WTC11 (cell line): ENCODE results near the gene COX14. TPM values are rescaled to one million over a fixed set of nuclear protein-coding genes. Genes with fewer than 3 reads are reported as not detected.

Experiments
- ATAC-seq: fragments of 200-7000 bp; cut with Tn5 transposase; 2 replicates; pipeline ENCODE4 v1.10.0; 2021; ENCODE audit warnings: mild to moderate bottlenecking, moderate library complexity
- CTCF ChIA-PET: fragments of 300-600 bp; sonication (Branson Sonifier 250); formaldehyde crosslinking; loops from one replicate; lab custom pipeline; 2021; ENCODE audit warnings: antibody characterized with exemption; lab: Charles Lee
- POLR2A ChIA-PET: fragments of 350-600 bp; sonication (Branson Sonifier 250); formaldehyde crosslinking; loops from one replicate; lab custom pipeline; 2021; ENCODE audit warnings: antibody characterized with exemption; lab: Charles Lee
- DNase-seq: peaks from one replicate; pipeline ENCODE4 v3.0.0; 2021; ENCODE audit warnings: low spot score
- H3K27ac Mint-ChIP-seq: 2 replicates; pipeline ENCODE4 v1.8.0; 2021; ENCODE audit warnings: mixed read lengths
- H3K27me3 Mint-ChIP-seq: 2 replicates; pipeline ENCODE4 v1.8.0; 2021; ENCODE audit warnings: low read depth, mild to moderate bottlenecking, moderate library complexity, mixed read lengths
- H3K36me3 Mint-ChIP-seq: 2 replicates; pipeline ENCODE4 v1.8.0; 2021; ENCODE audit warnings: mixed read lengths
- H3K4me1 Mint-ChIP-seq: 2 replicates; pipeline ENCODE4 v1.8.0; 2022; ENCODE audit warnings: mixed read lengths
- H3K4me3 Mint-ChIP-seq: 2 replicates; pipeline ENCODE4 v1.8.0; 2021; ENCODE audit warnings: mild to moderate bottlenecking, moderate library complexity, mixed read lengths
- H3K9me3 Mint-ChIP-seq: 2 replicates; pipeline ENCODE4 v1.8.0; 2021; ENCODE audit warnings: mixed read lengths
- AR ChIP-seq: fragments of 250-450 bp; sonication (Bioruptor Pico); IDR thresholded peaks from 2 replicates; pipeline ENCODE4 v1.9.0; 2021; ENCODE audit warnings: mild to moderate bottlenecking
- FOXK1 ChIP-seq: sonication (generic); formaldehyde crosslinking; IDR thresholded peaks from 2 replicates; pipeline ENCODE4 v1.8.0; 2022; ENCODE audit warnings: mild to moderate bottlenecking, moderate library complexity, missing genetic modification reagents
- FOXP1 ChIP-seq: sonication (generic); formaldehyde crosslinking; IDR thresholded peaks from 2 replicates; pipeline ENCODE4 v1.8.0; 2022; ENCODE audit warnings: missing genetic modification reagents, mild to moderate bottlenecking, moderate library complexity, borderline replicate concordance
- FOXP4 ChIP-seq: sonication (generic); formaldehyde crosslinking; IDR thresholded peaks from 2 replicates; pipeline ENCODE4 v1.8.0; 2022; ENCODE audit warnings: mild to moderate bottlenecking, missing genetic modification reagents
- IRF1 ChIP-seq: sonication (generic); formaldehyde crosslinking; IDR thresholded peaks from 2 replicates; pipeline ENCODE4 v1.8.0; 2023; ENCODE audit warnings: missing genetic modification reagents
- PRRX2 ChIP-seq: fragments of 250-450 bp; sonication (Bioruptor Pico); IDR thresholded peaks from 2 replicates; pipeline ENCODE4 v1.8.0; 2021; ENCODE audit warnings: mild to moderate bottlenecking
- RELA ChIP-seq: sonication (generic); formaldehyde crosslinking; IDR thresholded peaks from 2 replicates; pipeline ENCODE4 v1.8.1; 2022; ENCODE audit warnings: missing genetic modification reagents, mild to moderate bottlenecking, borderline replicate concordance
- TCF7 ChIP-seq: sonication (generic); formaldehyde crosslinking; IDR thresholded peaks from 2 replicates; pipeline ENCODE4 v1.8.0; 2022; ENCODE audit warnings: mild to moderate bottlenecking, low read depth, missing genetic modification reagents, moderate library complexity
- ZNF121 ChIP-seq: sonication (generic); formaldehyde crosslinking; IDR thresholded peaks from 2 replicates; pipeline ENCODE4 v1.8.0; 2023; ENCODE audit warnings: missing genetic modification reagents
- ZNF512 ChIP-seq: sonication (generic); formaldehyde crosslinking; IDR thresholded peaks from 2 replicates; pipeline ENCODE4 v1.8.1; 2022; ENCODE audit warnings: missing genetic modification reagents, borderline replicate concordance
- total RNA-seq: library from RNA; stranded (reverse); gene quantifications from 3 replicates; pipeline ENCODE4 v1.2.3, GENCODE V29; 2021
- TF ChIP-seq, protein P1 (sequence below): sonication (generic); formaldehyde crosslinking; IDR thresholded peaks from 2 replicates; pipeline ENCODE4 v1.8.1; 2023; ENCODE audit warnings: mild to moderate bottlenecking, missing genetic modification reagents
- TF ChIP-seq, protein P2 (sequence below): fragments of 250-450 bp; sonication (Bioruptor Pico); IDR thresholded peaks from 2 replicates; pipeline ENCODE4 v1.9.0; 2021; ENCODE audit warnings: mild to moderate bottlenecking

The COX14 gene
- total RNA-seq, 1 experiment from 2014 or later: 41.4 TPM

- TF ChIP-seq, protein P1, sequence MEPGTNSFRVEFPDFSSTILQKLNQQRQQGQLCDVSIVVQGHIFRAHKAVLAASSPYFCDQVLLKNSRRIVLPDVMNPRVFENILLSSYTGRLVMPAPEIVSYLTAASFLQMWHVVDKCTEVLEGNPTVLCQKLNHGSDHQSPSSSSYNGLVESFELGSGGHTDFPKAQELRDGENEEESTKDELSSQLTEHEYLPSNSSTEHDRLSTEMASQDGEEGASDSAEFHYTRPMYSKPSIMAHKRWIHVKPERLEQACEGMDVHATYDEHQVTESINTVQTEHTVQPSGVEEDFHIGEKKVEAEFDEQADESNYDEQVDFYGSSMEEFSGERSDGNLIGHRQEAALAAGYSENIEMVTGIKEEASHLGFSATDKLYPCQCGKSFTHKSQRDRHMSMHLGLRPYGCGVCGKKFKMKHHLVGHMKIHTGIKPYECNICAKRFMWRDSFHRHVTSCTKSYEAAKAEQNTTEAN: no peak
- no peak for TF ChIP-seq FOXP4 (CRISPR knock-in tag)
- TF ChIP-seq IRF1 (CRISPR knock-in tag): no peak
- TF ChIP-seq FOXK1 (CRISPR knock-in tag): no peak
- no peak for TF ChIP-seq TCF7 (CRISPR knock-in tag)
- TF ChIP-seq RELA (CRISPR knock-in tag): no peak
Observed at GRCh38 chr12:50110762-50111351, 1.2 kb upstream of the COX14 start (continued).

GRCh38 chr12:50111395-50111692 lies 692 bp upstream of the COX14 start:
- POLR2A ChIA-PET: interaction anchor here (0.6 to 4.2 kb wide), 10 partner anchors 9 to 1372 kb away, joined by 3 to 50 read pairs (median 4); partner anchors contain the start of genes CERS5, LIMA1 and SMARCD1
- no peak for DNase-seq
- TF ChIP-seq, protein P2, sequence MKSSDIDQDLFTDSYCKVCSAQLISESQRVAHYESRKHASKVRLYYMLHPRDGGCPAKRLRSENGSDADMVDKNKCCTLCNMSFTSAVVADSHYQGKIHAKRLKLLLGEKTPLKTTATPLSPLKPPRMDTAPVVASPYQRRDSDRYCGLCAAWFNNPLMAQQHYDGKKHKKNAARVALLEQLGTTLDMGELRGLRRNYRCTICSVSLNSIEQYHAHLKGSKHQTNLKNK: no peak
- TF ChIP-seq PRRX2: no peak
- TF ChIP-seq ZNF121 (CRISPR knock-in tag): peak; percentile 99
- ATAC-seq: no peak
- CTCF ChIA-PET: interaction anchor here (0.5 to 4.8 kb wide), 53 partner anchors 9 to 1358 kb away, joined by 3 to 165 read pairs (median 6); partner anchors contain the start of genes CERS5, GPD1, RACGAP1 and SMARCD1
- Mint-ChIP-seq H3K27me3 (no peaks in the 10 kb centered on the region), H3K36me3 (no peaks in the 10 kb centered on the region), H3K27ac (peak overlapping the region; percentile 85), H3K4me1 (peaks cover 19% of the 10 kb centered on the region), H3K9me3 (no peaks in the 10 kb centered on the region), H3K4me3 (peak overlapping the region; percentile 76)

GRCh38 chr12:50112456-50113218 lies 601 bp downstream of the COX14 start:
- no peaks in the 10 kb centered on the region for H3K27me3 Mint-ChIP-seq
- no peak for DNase-seq
- H3K4me3 Mint-ChIP-seq: peak overlapping the region; percentile 99
- POLR2A ChIA-PET: interaction anchor here (0.6 to 4.2 kb wide), 12 partner anchors 8 to 203 kb away, joined by 3 to 50 read pairs (median 4); partner anchors contain the start of genes CERS5, LIMA1 and SMARCD1
- 0 out of 2 replicates have a peak, but pooled peaks have one; percentile 1 for TF ChIP-seq FOXP1 (CRISPR knock-in tag)
- no peak for TF ChIP-seq AR
- no peak for TF ChIP-seq IRF1 (CRISPR knock-in tag)
- no peak for TF ChIP-seq ZNF512
- TF ChIP-seq, all 79 proteins: peak for 1
- Mint-ChIP-seq H3K36me3 (no peaks in the 10 kb centered on the region), H3K4me1 (peaks cover 19% of the 10 kb centered on the region), H3K27ac (peak overlapping the region; percentile 99), H3K9me3 (no peaks in the 10 kb centered on the region)
- no peak for ATAC-seq
- CTCF ChIA-PET: interaction anchor here (0.6 to 4.8 kb wide), 38 partner anchors 8 to 246 kb away, joined by 3 to 165 read pairs (median 7); partner anchors contain the start of genes CERS5, GPD1, LIMA1 and SMARCD1
